Neural progenitor cell (in vitro differentiated cells): ENCODE results near the gene RNU1-2. TPM values are rescaled to one million over a fixed set of nuclear protein-coding genes. Genes with fewer than 3 reads are reported as not detected.
"Not testable (repeated sequence)": the region's sequence is repeated elsewhere in the genome, so short reads cannot be mapped to it uniquely, and the experiment has no call there.

Experiments used
- DNase-seq: peaks from one replicate; pipeline ENCODE4 v3.0.0-alpha.2; 2016; ENCODE audit warnings: low spot score
- H2AFZ ChIP-seq: fragments of 200-600 bp; sonication (generic); replicated peaks from 2 replicates; pipeline ENCODE4 v1.6.1; 2016; ENCODE audit warnings: antibody characterized with exemption
- H3F3A ChIP-seq: fragments of 200-600 bp; sonication (generic); 2 replicates; pipeline ENCODE4 v1.6.1; 2016; ENCODE audit warnings: antibody characterized with exemption, low read depth
- H3K27ac ChIP-seq: fragments of 200-600 bp; sonication (generic); 2 replicates; pipeline ENCODE4 v1.5.1; 2016; ENCODE audit warnings: mild to moderate bottlenecking
- H3K27me3 ChIP-seq: fragments of 200-600 bp; sonication (generic); 2 replicates; pipeline ENCODE4 v1.6.1; 2016; ENCODE audit warnings: mild to moderate bottlenecking, moderate library complexity
- H3K36me3 ChIP-seq: fragments of 200-600 bp; sonication (generic); 2 replicates; pipeline ENCODE4 v1.5.1; 2016
- H3K4me1 ChIP-seq: fragments of 200-600 bp; sonication (generic); 2 replicates; pipeline ENCODE4 v1.6.1; 2016; ENCODE audit warnings: mixed run types
- H3K4me2 ChIP-seq: fragments of 200-600 bp; sonication (generic); 2 replicates; pipeline ENCODE4 v1.6.1; 2016
- H3K4me3 ChIP-seq: fragments of 200-600 bp; sonication (generic); 2 replicates; pipeline ENCODE4 v1.5.1; 2016
- H3K79me2 ChIP-seq: fragments of 200-600 bp; sonication (generic); 2 replicates; pipeline ENCODE4 v1.6.1; 2016; ENCODE audit warnings: low read depth
- H3K9ac ChIP-seq: fragments of 200-600 bp; sonication (generic); 2 replicates; pipeline ENCODE4 v1.6.1; 2016
- H3K9me3 ChIP-seq: fragments of 200-600 bp; sonication (generic); 2 replicates; pipeline ENCODE4 v1.5.1; 2016; ENCODE audit warnings: low read depth
- H4K20me1 ChIP-seq: fragments of 200-600 bp; sonication (generic); 2 replicates; pipeline ENCODE4 v1.6.1; 2016; ENCODE audit warnings: low read depth
- H3K27ac Mint-ChIP-seq: 3 replicates; pipeline ENCODE4 v1.8.0; 2021; ENCODE audit warnings: mixed read lengths
- H3K27me3 Mint-ChIP-seq: 2 replicates; pipeline ENCODE4 v1.8.0; 2022; ENCODE audit warnings: low read depth, mild to moderate bottlenecking, inconsistent platforms, moderate library complexity, mixed read lengths; ENCODE audit not compliant: insufficient read depth
- H3K36me3 Mint-ChIP-seq: 3 replicates; pipeline ENCODE4 v1.8.0; 2021; ENCODE audit warnings: mixed read lengths
- H3K4me1 Mint-ChIP-seq: 3 replicates; pipeline ENCODE4 v1.8.0; 2021; ENCODE audit warnings: mixed read lengths
- H3K4me3 Mint-ChIP-seq: 3 replicates; pipeline ENCODE4 v1.8.0; 2021; ENCODE audit warnings: mild to moderate bottlenecking, moderate library complexity, mixed read lengths
- H3K9me3 Mint-ChIP-seq: 3 replicates; pipeline ENCODE4 v1.8.0; 2020; ENCODE audit warnings: mixed read lengths
- CTCF ChIP-seq: fragments of 200-600 bp; sonication (generic); IDR thresholded peaks from 2 replicates; pipeline ENCODE4 v1.5.1; 2017; ENCODE audit warnings: antibody characterized with exemption, mild to moderate bottlenecking
- EZH2 ChIP-seq: fragments of 200-600 bp; sonication (generic); IDR thresholded peaks from 2 replicates; pipeline ENCODE4 v1.6.1; 2017; ENCODE audit warnings: antibody characterized with exemption, mild to moderate bottlenecking, moderate library complexity
- EZH2phosphoT487 ChIP-seq: fragments of 200-600 bp; sonication (generic); IDR thresholded peaks from 2 replicates; pipeline ENCODE4 v1.6.1; 2017; ENCODE audit warnings: antibody characterized with exemption
- microRNA-seq: library from miRNA; unstranded; fragments of <30 nt; microRNA quantifications from one replicate; pipeline ENCODE4, GENCODE V29; 2016
- small RNA-seq: library from RNA; depleted of rRNA; stranded (forward); fragments of <200 nt; gene quantifications from one replicate; pipeline ENCODE3, GENCODE V24; 2015
- total RNA-seq: library from RNA; depleted of rRNA; stranded (reverse); fragments of >200 nt; gene quantifications from 2 replicates; pipeline ENCODE4 v1.2.3, GENCODE V29; 2015; ENCODE audit warnings: low replicate concordance

RNU1-2 gene
- total RNA-seq, 1 donor from 2014 or later, result under 0.01 TPM

GRCh38 chr1:16944038-16944437 lies 48.3 kb downstream of the RNU1-2 start:
- no peak overlapping the region for H3K4me3 Mint-ChIP-seq
- Histone ChIP-seq H3F3A (no peaks in the 10 kb centered on the region), H3K9me3 (no peaks in the 10 kb centered on the region), H2AFZ (no peak overlapping the region), H3K36me3 (peaks cover 3% of the 10 kb centered on the region), H4K20me1 (no peaks in the 10 kb centered on the region), H3K27ac (no peak overlapping the region), H3K27me3 (no peaks in the 10 kb centered on the region), H3K79me2 (no peaks in the 10 kb centered on the region), H3K4me1 (peaks cover 1% of the 10 kb centered on the region), H3K4me3 (no peak overlapping the region), H3K4me2 (no peak overlapping the region), H3K9ac (no peak overlapping the region)
- DNase-seq, result no peak
- no peaks in the 10 kb centered on the region for H3K9me3 Mint-ChIP-seq
- H3K27me3 Mint-ChIP-seq, result no peaks in the 10 kb centered on the region
- TF ChIP-seq CTCF (no peak), EZH2 (no peak), EZH2phosphoT487 (no peak)
- no peak overlapping the region for H3K27ac Mint-ChIP-seq
- peaks cover 5% of the 10 kb centered on the region for H3K36me3 Mint-ChIP-seq
- H3K4me1 Mint-ChIP-seq, result peaks cover 3% of the 10 kb centered on the region

GRCh38 chr1:16945512-16945911 lies 49.7 kb downstream of the RNU1-2 start:
- H3K4me2 ChIP-seq, H3K9ac ChIP-seq, DNase-seq, H3K27ac Mint-ChIP-seq, H3K36me3 ChIP-seq, H3K9me3 Mint-ChIP-seq, H3K4me3 Mint-ChIP-seq, H3F3A ChIP-seq, H3K4me1 Mint-ChIP-seq, H3K27ac ChIP-seq, H3K9me3 ChIP-seq, H3K27me3 ChIP-seq, H4K20me1 ChIP-seq, H3K27me3 Mint-ChIP-seq, H2AFZ ChIP-seq, H3K4me1 ChIP-seq, H3K4me3 ChIP-seq, H3K79me2 ChIP-seq, H3K36me3 Mint-ChIP-seq: not testable (repeated sequence)

Small RNAs within 50 kb of the gene (microRNA-seq; reads per million reads assigned to microRNA genes)
- not detected for gene MIR3675

Small RNAs within 50 kb of the gene (small RNA-seq; reads per million reads assigned to genes)
- gene MIR3675 (not detected), gene RNU1-2 (not detected), gene RNU1-5P (not detected)

Other genes with a start within 250 kb of the RNU1-2 start
- under 0.01 TPM in 2 replicates for gene RNU1-3, start 229.0 kb upstream of the RNU1-2 start, total RNA-seq
- under 0.01 TPM in 2 replicates for gene RNU1-4, start 155.5 kb upstream of the RNU1-2 start, total RNA-seq
- 15.2 and 76.7 TPM in 2 replicates for gene CROCC, start 26.0 kb downstream of the RNU1-2 start, total RNA-seq
- gene MFAP2, start 84.6 kb downstream of the RNU1-2 start, total RNA-seq, result 68.8 and 160 TPM in 2 replicates
- gene ATP13A2, start 115.9 kb downstream of the RNU1-2 start, total RNA-seq, result 18.8 and 46.6 TPM in 2 replicates
- gene SDHB, start 158.1 kb downstream of the RNU1-2 start, total RNA-seq, result 53.8 and 61.2 TPM in 2 replicates
- 0.77 and 1.4 TPM in 2 replicates for gene PADI2, start 223.5 kb downstream of the RNU1-2 start, total RNA-seq